ENCODE results near the gene CILP2. TPM values are rescaled to one million over a fixed set of nuclear protein-coding genes. Genes with fewer than 3 reads are reported as not detected.

The CILP2 gene
- total RNA-seq, 1 experiment from 2014 or later: 4.4 TPM

DNA sequence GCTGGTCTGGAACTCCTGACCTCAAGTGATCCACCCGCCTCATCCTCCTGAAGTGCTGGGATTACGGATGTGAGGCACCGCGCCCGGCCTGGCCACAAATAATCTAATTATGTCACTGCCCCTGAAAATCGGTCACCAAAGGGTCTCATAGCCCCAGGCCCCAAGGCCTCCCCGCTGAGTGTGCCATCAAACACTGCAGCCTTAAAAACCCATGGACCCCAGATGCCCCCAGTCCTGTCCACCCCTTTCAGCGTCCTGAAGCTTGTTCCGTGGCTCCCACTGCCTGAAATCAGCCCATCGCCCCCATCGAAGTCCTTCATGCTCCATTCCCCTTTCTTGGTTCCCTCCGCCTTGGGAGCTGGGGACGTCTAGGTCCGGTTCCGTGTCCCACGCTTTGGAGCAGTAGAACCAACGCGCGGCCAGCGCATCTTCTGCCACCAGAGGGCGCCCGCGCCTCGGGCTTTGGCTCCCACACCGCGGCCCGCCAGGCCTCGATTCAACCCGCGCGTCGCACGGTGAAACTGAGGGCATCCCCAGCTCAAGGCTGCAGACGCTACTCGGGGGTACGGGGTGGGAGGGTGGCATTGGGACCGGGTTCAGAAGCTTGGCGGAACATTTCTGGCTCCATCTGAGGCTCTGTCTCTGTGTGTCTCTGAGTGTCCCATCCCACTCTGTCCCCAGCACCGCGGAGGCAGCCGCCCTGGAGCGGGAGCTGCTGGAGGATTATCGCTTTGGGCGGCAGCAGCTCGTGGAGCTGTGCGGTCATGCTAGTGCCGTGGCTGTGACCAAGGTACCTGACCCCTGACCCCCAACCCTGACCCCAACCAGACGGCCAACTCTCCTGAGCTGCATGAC, 5.9 kb upstream of the CILP2 start:
- Histone ChIP-seq H3K4me3 (ENCODE audit: insufficient read depth, low read depth, low read length) (no peak overlapping the region), H3K36me3 (replicated peaks; ENCODE audit: control insufficient read depth, insufficient read depth, low read length) (peaks cover 6% of the 10 kb centered on the region), H3K27me3 (ENCODE audit: control insufficient read depth, insufficient read depth, low read length) (no peaks in the 10 kb centered on the region)
- DNase-seq: peak; percentile 95

DNA sequence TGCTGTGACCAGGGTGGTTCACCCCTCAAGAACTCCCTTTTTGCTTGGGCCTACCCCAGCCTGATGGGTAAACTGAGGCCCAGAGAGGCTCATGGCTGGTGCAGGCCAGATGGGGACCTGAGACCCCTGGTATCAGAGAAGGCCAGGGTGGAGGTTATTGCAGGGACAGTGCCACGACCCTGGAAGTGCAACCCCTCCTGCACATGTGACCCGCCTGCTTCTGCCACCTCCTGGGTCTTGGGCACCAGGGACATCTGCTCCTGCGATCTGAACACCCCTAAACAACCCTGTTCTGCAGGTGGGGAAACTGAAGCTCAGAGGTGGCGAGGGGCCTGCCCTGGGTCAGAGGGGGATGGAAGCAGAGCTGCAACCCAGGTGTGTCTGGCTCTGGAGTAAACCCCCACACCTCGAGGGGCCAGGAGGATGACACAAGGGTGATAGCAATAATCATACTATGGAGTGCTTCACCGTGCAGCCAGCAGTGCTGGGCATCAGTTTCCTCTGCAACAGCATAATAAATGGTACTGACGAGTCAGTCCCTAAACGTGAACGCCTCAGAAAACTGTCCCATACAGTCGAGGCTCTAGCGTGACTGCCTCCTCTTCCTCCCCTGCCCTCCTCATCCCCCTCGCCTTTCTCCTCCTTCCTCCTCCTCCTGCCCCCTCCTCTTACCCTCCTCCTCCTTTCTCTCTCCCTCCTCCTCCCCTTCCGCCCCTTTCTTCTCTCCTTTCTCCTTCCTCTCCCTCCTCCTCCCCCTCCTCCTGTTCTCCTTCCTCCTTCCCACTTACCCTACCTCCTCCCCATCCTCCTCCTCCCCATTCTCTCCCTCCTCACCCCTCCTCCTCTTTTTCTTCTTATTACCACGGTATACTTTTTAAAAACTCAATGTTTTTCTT, 5.0 kb upstream of the CILP2 start:
- peaks cover 3% of the 10 kb centered on the region; the same call in 1 of the 2 replicates for H3K27me3 ChIP-seq (ENCODE audit: control insufficient read depth, insufficient read depth, low read length)
- no peak overlapping the region for H3K4me3 ChIP-seq (ENCODE audit: insufficient read depth, low read depth, low read length)
- H3K36me3 ChIP-seq (replicated peaks; ENCODE audit: control insufficient read depth, insufficient read depth, low read length): peaks cover 5% of the 10 kb centered on the region
- DNase-seq: no peak

DNA sequence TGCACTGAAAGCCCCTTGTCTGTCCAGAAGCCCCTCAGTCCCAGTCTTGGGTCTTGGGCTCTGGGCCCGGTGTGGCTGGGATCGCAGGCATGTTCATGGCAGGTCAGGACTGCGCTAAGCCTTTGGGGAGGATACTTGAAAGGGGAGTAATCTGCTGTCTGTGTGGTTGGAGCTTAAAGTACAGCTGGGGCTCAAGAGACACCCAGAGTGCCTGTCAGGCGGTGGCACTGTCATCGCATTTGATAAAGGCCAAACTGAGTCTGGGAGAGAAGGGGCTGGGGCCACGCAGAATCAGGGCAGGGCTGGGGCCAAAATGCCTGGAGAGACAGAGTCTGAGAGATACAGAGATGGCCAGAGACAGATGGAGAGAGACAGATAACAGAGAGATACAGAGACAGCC, 4.2 kb upstream of the CILP2 start:
- H3K36me3 ChIP-seq (replicated peaks; ENCODE audit: control insufficient read depth, insufficient read depth, low read length): peaks cover 4% of the 10 kb centered on the region
- DNase-seq: no peak
- H3K27me3 ChIP-seq (ENCODE audit: control insufficient read depth, insufficient read depth, low read length): peaks cover 11% of the 10 kb centered on the region
- H3K4me3 ChIP-seq (ENCODE audit: insufficient read depth, low read depth, low read length): no peak overlapping the region

DNA sequence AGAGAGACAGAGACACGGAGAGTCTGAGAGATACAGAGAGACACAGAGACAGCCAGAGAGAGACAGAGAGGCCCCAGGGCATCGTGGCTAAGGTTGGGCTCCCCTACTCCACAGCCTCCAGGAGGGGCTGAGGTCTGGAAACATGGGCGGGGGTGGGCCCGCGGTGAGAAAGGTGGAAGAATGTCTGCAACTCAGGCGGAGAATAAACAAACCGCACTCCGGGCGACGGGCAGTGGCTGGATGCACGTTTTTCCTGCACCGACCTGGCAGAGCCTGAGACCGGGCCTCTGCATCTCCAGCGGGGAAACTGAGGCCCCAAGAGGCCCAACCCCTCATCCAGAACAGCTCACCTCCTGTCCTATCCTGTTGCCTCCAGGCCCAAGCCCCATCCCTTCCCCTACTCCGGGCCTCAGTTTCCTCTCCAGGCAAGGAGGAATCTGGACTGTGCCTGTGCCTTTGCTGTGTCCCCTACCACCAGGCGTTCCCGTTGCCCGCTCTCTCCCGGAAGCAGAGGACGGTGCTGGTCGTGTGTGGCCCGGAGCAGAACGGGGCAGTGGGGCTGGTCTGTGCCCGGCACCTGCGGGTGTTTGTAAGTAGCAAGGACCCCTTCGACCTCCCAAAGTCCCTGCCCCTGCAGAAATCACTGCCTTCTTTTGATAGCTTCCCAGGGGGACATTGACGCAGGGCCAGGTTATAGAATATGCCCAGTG, 3.4 kb upstream of the CILP2 start:
- no peak for DNase-seq
- Histone ChIP-seq H3K27me3 (ENCODE audit: control insufficient read depth, insufficient read depth, low read length) (peaks cover 19% of the 10 kb centered on the region), H3K4me3 (ENCODE audit: insufficient read depth, low read depth, low read length) (no peak overlapping the region), H3K36me3 (replicated peaks; ENCODE audit: control insufficient read depth, insufficient read depth, low read length) (no peaks in the 10 kb centered on the region)

DNA sequence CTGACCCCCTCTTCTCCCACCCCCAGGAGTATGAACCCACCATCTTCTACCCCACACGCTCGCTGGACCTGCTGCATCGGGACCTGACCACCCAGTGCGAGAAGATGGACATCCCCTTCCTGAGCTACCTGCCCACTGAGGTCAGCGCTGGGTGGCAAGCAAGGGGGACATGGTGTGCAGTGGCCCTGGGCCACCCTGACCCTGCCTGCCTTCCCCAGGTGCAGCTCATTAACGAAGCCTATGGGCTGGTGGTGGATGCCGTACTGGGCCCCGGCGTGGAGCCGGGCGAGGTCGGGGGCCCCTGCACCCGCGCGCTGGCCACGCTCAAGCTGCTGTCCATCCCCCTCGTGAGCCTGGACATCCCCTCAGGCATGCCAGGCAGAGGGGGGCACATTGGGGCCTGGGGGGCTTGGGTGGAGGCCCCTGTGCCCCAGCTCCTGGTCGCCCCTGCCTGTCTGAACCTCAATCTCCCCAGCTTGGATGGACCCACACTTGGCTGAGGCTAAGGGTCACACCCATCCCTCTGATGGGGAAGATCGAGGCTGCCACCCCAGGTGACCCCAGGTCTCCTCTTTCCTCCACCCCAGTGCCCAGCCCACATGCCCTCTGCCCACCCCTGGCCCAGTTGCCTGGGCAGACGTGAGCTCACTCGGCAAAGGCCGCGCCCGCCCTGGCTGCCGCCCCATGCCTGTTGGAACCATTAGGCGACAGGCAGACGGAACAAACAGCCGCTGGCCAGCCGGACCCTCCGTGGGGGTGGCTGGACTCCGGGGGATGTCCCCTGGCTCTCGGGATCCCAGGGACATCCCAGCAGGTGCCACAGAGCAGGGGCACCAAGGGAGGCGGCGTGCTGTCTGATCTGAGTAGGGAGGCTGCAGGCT, 2.5 kb upstream of the CILP2 start:
- no peaks in the 10 kb centered on the region for H3K36me3 ChIP-seq (replicated peaks; ENCODE audit: control insufficient read depth, insufficient read depth, low read length)
- H3K27me3 ChIP-seq (ENCODE audit: control insufficient read depth, insufficient read depth, low read length): peaks cover 25% of the 10 kb centered on the region
- H3K4me3 ChIP-seq (ENCODE audit: insufficient read depth, low read depth, low read length): no peak overlapping the region
- no peak for DNase-seq

DNA sequence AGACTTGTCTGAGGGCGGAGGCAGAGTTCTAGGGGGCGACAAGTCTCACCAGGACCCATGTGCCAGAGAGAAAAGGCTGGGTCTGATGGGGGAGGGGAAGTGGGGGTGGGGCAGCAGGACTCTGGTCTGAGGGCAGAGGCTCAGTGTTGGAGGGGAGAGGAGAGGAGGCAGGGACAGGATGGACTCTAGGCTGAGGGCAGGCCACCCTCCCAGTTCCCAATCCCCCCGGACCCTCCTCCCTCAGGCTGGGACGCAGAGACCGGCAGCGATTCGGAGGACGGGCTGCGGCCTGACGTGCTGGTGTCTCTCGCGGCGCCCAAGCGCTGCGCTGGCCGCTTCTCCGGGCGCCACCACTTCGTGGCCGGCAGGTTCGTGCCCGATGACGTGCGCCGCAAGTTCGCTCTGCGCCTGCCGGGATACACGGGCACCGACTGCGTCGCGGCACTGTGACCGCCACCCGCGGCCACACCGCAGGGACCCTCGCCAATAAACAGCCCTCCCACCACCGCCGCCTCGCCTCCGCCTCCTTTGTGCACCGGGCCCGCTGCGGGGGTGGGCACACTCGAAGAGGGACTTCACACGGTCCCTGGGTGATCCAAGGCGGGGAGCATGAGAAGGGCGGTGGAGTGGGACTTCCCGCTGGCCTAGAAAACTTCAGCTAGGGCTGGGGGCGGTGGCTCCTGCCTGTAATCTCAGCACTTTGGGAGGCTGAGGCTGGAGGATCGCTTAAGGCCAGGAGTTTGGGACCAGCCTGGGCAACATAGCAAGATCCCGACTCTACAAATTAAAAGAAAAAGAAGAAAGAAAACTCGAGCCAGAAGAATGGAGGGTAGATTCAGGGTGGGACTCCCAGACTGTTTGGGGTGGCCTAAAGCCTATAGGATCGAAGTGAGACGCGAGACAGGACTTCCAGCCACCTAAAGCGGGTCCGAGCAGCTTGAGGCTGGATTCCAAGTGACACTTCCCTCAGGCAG, 703 bp upstream of the CILP2 start:
- Histone ChIP-seq H3K4me3 (ENCODE audit: insufficient read depth, low read depth, low read length) (peak overlapping the region; percentile 50; the same call in 1 of the 2 replicates), H3K36me3 (replicated peaks; ENCODE audit: control insufficient read depth, insufficient read depth, low read length) (no peaks in the 10 kb centered on the region), H3K27me3 (ENCODE audit: control insufficient read depth, insufficient read depth, low read length) (peaks cover 27% of the 10 kb centered on the region)
- peak; percentile 83 for DNase-seq

DNA sequence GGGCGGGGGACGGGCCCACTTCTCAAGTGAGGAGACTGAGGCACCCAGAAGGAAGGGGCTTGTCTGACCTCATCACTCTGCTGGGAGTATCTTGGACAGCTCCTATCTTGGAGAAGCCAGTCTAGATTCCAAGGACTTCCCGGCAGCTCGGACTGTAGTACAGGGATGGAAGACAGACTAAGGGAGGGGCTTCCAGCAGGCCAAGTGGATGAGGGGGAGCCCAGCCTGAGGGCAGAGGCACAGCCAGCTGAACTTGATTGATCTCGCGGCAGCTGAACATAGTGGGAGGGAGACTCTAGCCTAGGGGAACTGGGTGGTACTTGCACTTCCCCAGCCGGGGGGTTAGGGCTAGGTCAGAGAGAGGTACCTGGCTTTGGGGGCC, 711 bp downstream of the CILP2 start:
- DNase-seq: no peak
- no peaks in the 10 kb centered on the region for H3K36me3 ChIP-seq (replicated peaks; ENCODE audit: control insufficient read depth, insufficient read depth, low read length)
- peaks cover 27% of the 10 kb centered on the region for H3K27me3 ChIP-seq (ENCODE audit: control insufficient read depth, insufficient read depth, low read length)
- peak overlapping the region; percentile 50; the same call in 1 of the 2 replicates for H3K4me3 ChIP-seq (ENCODE audit: insufficient read depth, low read depth, low read length)

DNA sequence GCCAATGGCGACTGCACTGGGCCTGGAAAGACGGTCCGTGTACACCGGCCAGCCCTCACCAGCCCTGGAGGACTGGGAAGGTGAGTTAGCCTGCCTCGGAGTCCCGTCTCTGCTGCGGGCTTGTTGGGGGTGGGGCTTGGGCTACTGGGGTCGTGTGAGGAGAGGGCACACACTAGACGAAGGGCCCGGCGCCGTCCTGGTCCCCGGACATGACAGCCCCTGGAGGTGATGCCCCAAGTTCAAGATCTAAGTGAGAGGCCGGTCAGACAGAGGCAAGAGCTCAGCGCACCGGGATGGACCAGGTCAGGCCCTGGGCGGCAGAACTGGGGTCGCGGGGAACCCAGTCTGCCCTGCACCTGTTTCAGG, 1.6 kb downstream of the CILP2 start:
- Histone ChIP-seq H3K27me3 (ENCODE audit: control insufficient read depth, insufficient read depth, low read length) (peaks cover 27% of the 10 kb centered on the region), H3K36me3 (replicated peaks; ENCODE audit: control insufficient read depth, insufficient read depth, low read length) (no peaks in the 10 kb centered on the region), H3K4me3 (ENCODE audit: insufficient read depth, low read depth, low read length) (no peak overlapping the region)
- DNase-seq: no peak

DNA sequence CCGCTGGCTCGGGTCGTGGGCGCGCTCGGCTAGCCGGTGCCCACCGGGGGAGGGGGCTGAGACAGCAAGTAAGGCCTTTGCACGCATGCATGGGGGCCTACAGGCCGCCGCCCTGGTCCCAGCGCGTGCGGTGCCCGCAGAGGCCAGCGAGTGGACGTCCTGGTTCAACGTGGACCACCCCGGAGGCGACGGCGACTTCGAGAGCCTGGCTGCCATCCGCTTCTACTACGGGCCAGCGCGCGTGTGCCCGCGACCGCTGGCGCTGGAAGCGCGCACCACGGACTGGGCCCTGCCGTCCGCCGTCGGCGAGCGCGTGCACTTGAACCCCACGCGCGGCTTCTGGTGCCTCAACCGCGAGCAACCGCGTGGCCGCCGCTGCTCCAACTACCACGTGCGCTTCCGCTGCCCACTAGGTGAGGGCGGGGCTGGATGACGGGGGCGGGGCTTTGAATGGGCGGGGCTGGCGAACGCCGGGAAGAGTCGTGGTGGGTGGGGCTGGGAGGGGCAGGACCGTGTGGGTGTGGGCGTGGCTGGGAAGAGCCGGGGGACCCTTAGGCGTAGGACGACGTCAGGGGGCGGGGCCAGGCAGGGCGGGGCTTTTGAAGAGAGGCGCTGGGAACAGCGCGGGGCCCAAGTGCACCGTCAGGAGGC, 2.1 kb downstream of the CILP2 start:
- H3K4me3 ChIP-seq (ENCODE audit: insufficient read depth, low read depth, low read length): peak overlapping the region; percentile 45
- DNase-seq: peak; percentile 97

DNA sequence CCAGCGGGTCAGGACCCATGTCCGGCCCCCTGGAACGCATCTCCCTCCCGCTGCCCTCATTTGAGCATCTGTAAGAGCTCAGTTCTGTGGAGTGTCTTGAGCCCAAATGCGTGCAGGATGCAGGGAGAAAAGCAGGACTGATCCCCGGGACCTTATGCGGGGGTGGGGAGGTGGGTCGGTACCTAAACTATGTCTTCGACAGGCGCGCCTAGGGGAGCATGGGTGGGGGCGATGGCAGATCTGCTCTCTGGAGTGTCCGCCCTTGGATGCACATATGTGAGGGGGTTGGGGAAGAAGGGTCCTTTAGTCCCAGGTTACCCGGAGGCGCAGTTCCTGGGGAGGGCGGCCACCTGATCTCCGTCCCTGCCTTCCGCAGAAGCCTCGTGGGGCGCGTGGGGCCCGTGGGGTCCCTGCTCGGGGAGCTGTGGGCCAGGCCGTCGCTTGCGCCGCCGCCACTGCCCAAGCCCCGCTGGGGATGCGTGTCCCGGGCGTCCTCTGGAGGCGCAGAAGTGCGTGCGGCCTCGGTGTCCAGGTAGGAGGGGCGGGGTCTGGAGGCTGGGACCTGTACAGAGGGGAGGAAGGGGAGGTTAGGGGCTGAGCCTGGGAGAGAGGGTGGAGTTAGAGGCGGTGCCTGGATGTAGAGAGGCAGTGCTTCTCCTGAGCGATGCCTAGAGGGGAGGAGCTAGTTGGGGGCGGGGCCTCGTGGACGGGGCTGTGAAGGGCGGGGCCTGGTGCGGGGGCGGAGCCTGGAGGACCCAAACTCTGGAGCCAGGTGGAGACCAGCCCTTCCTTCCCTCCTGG, 2.9 kb downstream of the CILP2 start:
- Histone ChIP-seq H3K4me3 (ENCODE audit: insufficient read depth, low read depth, low read length) (peak overlapping the region; percentile 45), H3K36me3 (replicated peaks; ENCODE audit: control insufficient read depth, insufficient read depth, low read length) (no peaks in the 10 kb centered on the region), H3K27me3 (ENCODE audit: control insufficient read depth, insufficient read depth, low read length) (peaks cover 27% of the 10 kb centered on the region)
- DNase-seq: peak; percentile 99

More for the DNA sequence above, 2.1 kb downstream of the CILP2 start:
- Histone ChIP-seq H3K27me3 (ENCODE audit: control insufficient read depth, insufficient read depth, low read length) (peaks cover 27% of the 10 kb centered on the region), H3K36me3 (replicated peaks; ENCODE audit: control insufficient read depth, insufficient read depth, low read length) (no peaks in the 10 kb centered on the region)

DNA sequence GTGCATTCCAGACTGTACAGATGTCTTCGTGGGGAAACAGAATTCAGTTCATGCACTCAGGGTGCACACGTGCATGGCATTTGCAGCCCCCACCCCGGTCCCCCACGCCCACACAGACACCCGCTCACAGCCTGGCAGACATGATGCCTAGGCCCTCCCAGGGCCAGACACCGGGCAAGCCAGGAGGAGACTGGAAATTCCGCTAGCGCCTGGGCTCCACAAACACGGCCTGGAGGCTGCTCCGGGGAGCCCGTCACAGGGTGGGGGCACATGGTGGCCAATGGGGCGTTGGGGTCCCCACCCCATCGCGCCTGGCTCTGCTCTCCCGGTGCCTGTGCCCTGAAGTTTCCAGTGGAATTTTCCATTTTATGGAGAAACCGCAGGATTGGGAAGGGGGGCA, 3.6 kb downstream of the CILP2 start:
- no peak overlapping the region for H3K4me3 ChIP-seq (ENCODE audit: insufficient read depth, low read depth, low read length)
- no peak for DNase-seq
- H3K27me3 ChIP-seq (ENCODE audit: control insufficient read depth, insufficient read depth, low read length): peaks cover 27% of the 10 kb centered on the region
- H3K36me3 ChIP-seq (replicated peaks; ENCODE audit: control insufficient read depth, insufficient read depth, low read length): no peaks in the 10 kb centered on the region

DNA sequence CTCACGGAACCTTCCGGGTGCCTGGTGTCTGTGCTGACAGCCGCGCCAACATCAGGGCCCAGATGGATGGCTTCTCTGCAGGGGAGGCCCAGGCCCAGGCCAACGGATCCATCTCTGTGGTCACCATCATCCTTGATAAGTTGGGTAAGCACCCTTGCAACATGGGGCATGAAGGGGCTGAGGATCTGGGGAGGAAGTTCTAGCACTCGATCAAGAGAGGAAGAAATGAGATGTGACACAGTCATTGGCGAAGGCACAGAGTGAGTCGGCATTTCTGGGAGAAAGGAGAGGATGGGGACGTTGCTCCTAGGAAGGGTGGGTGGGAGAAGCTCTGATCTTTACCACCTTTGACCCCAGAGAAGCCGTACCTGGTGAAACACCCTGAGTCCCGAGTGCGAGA, 4.4 kb downstream of the CILP2 start:
- H3K27me3 ChIP-seq (ENCODE audit: control insufficient read depth, insufficient read depth, low read length): peaks cover 27% of the 10 kb centered on the region
- no peak for DNase-seq
- H3K4me3 ChIP-seq (ENCODE audit: insufficient read depth, low read depth, low read length): no peak overlapping the region
- H3K36me3 ChIP-seq (replicated peaks; ENCODE audit: control insufficient read depth, insufficient read depth, low read length): no peaks in the 10 kb centered on the region
